NB4 (cell line): ENCODE measurements around the gene MYL3.

Experiments
- CTCF ChIP-seq: IDR thresholded peaks from one replicate; pipeline ENCODE4 v1.5.1; 2012; ENCODE audit warnings: low read depth, low read length
- POLR2A ChIP-seq: IDR thresholded peaks from 2 replicates; pipeline ENCODE4 v1.6.1; 2011; ENCODE audit warnings: mild to moderate bottlenecking; ENCODE audit not compliant: insufficient read length; ENCODE audit errors: extremely low read depth

- TF ChIP-seq POLR2A (no peak), CTCF (peak; percentile 86)
Observed at GRCh38 chr3:46909535-46910161, 46.4 kb upstream of the MYL3 start.
